IMR-90 (cell line): ENCODE results near the gene LRRC73. TPM values are rescaled to one million over a fixed set of nuclear protein-coding genes. Genes with fewer than 3 reads are reported as not detected.

Source experiments
- ATAC-seq: fragments of 200-7000 bp; cut with Tn5 transposase; 2 replicates; pipeline ENCODE4 v1.9.1; 2020; ENCODE audit warnings: low read depth, mild to moderate bottlenecking, moderate library complexity
- BruUV-seq: library from RNA; stranded (reverse); fragments of 400-500 nt; replicated peaks from 2 replicates; lab custom pipeline; 2021; lab: Mats Ljungman, UMichigan
- CTCF ChIA-PET: fragments of 300-600 bp; formaldehyde crosslinking; extraction: SDS; loops from one replicate; lab custom pipeline; 2021; ENCODE audit warnings: antibody characterized with exemption; lab: Yijun Ruan, JAX
- POLR2A ChIA-PET: fragments of 300-600 bp; sonication (Branson Sonifier 250); formaldehyde crosslinking; loops from one replicate; lab custom pipeline; 2022; ENCODE audit warnings: antibody characterized with exemption; ENCODE audit not compliant: unreplicated experiment; lab: Charles Lee
- DNase-seq: peaks from one replicate; pipeline ENCODE4 v3.0.0; 2013
- H2AFZ ChIP-seq: replicated peaks from 2 replicates; pipeline ENCODE3; 2013; ENCODE audit warnings: low read length, mild to moderate bottlenecking; ENCODE audit not compliant: poor library complexity
- H2AK5ac ChIP-seq: 2 replicates; pipeline ENCODE4 v1.6.1; 2013; ENCODE audit warnings: low read depth, low read length, inconsistent platforms
- H2AK9ac ChIP-seq: replicated peaks from 2 replicates; pipeline ENCODE3; 2013; ENCODE audit warnings: mild to moderate bottlenecking, low read depth, low read length, moderate library complexity; ENCODE audit not compliant: poor library complexity
- H2BK120ac ChIP-seq: 2 replicates; pipeline ENCODE4 v1.6.1; 2013; ENCODE audit warnings: low read depth, low read length, inconsistent platforms
- H2BK15ac ChIP-seq: 3 replicates; pipeline ENCODE4 v1.6.1; 2013; ENCODE audit warnings: low read depth, low read length, inconsistent platforms
- H2BK20ac ChIP-seq: 2 replicates; pipeline ENCODE4 v1.6.1; 2013; ENCODE audit warnings: low read depth, mild to moderate bottlenecking, inconsistent platforms, low read length, moderate library complexity
- H2BK5ac ChIP-seq: 2 replicates; pipeline ENCODE4 v1.6.1; 2013; ENCODE audit warnings: mild to moderate bottlenecking, low read depth, low read length, inconsistent platforms; ENCODE audit not compliant: poor library complexity, severe bottlenecking
- H3K14ac ChIP-seq: replicated peaks from 2 replicates; pipeline ENCODE4 v1.6.1; 2013; ENCODE audit warnings: low read depth, low read length, inconsistent platforms
- H3K18ac ChIP-seq: 2 replicates; pipeline ENCODE4 v1.6.1; 2013; ENCODE audit warnings: low read depth, low read length, control low read depth
- H3K23ac ChIP-seq: 2 replicates; pipeline ENCODE4 v1.6.1; 2013; ENCODE audit warnings: low read depth, low read length, inconsistent platforms
- H3K27ac ChIP-seq: 2 replicates; pipeline ENCODE4 v1.5.1; 2013; ENCODE audit warnings: mild to moderate bottlenecking, control low read depth, low read length; ENCODE audit not compliant: insufficient read depth
- H3K27me3 ChIP-seq: 2 replicates; pipeline ENCODE4 v1.6.1; 2013; ENCODE audit warnings: low read length; ENCODE audit not compliant: control insufficient read depth, insufficient read depth
- H3K36me3 ChIP-seq: 2 replicates; pipeline ENCODE4 v1.6.1; 2013; ENCODE audit warnings: low read length, mixed read lengths; ENCODE audit not compliant: control insufficient read depth, insufficient read depth
- H3K4ac ChIP-seq: 2 replicates; pipeline ENCODE4 v1.6.1; 2013; ENCODE audit warnings: low read depth, low read length, inconsistent platforms
- H3K4me1 ChIP-seq: 2 replicates; pipeline ENCODE4 v1.6.1; 2013; ENCODE audit warnings: low read length, mixed read lengths; ENCODE audit not compliant: control insufficient read depth, insufficient read depth
- H3K4me2 ChIP-seq: 2 replicates; pipeline ENCODE4 v1.6.1; 2013; ENCODE audit warnings: low read depth, mild to moderate bottlenecking, control low read depth, low read length, moderate library complexity
- H3K4me3 ChIP-seq: 2 replicates; pipeline ENCODE4 v1.5.1; 2013; ENCODE audit warnings: low read depth, mild to moderate bottlenecking, control low read depth, low read length, moderate library complexity; ENCODE audit not compliant: insufficient read depth
- H3K56ac ChIP-seq: 2 replicates; pipeline ENCODE4 v1.6.1; 2013; ENCODE audit warnings: low read length, inconsistent platforms; ENCODE audit not compliant: insufficient read depth; ENCODE audit errors: extremely low read depth
- H3K79me1 ChIP-seq, 2 experiments: 2 replicates each; pipeline ENCODE4 v1.6.1; 2013; ENCODE audit warnings: low read length in 2 of 2, inconsistent platforms in 1 of 2, low read depth in 1 of 2
- H3K9ac ChIP-seq: 2 replicates; pipeline ENCODE4 v1.6.1; 2013; ENCODE audit warnings: low read depth, low read length, control low read depth
- H3K9me1 ChIP-seq: 2 replicates; pipeline ENCODE4 v1.6.1; 2013; ENCODE audit warnings: low read length, inconsistent platforms; ENCODE audit not compliant: insufficient read depth
- H3K9me3 ChIP-seq: 2 replicates; pipeline ENCODE4 v1.6.1; 2013; ENCODE audit warnings: low read length; ENCODE audit not compliant: control insufficient read depth, insufficient read depth
- H4K20me1 ChIP-seq: 2 replicates; pipeline ENCODE4 v1.6.1; 2013; ENCODE audit warnings: low read length, inconsistent platforms; ENCODE audit not compliant: insufficient read depth
- H4K5ac ChIP-seq: 2 replicates; pipeline ENCODE4 v1.6.1; 2013; ENCODE audit warnings: mild to moderate bottlenecking, low read depth, low read length, control low read depth
- H4K8ac ChIP-seq, 2 experiments: 2 replicates each; pipeline ENCODE4 v1.6.1; 2013; ENCODE audit warnings: low read depth in 2 of 2, low read length in 2 of 2, control low read depth in 1 of 2, inconsistent platforms in 1 of 2
- H4K91ac ChIP-seq: 2 replicates; pipeline ENCODE4 v1.6.1; 2013; ENCODE audit warnings: low read depth, low read length, inconsistent platforms; ENCODE audit not compliant: insufficient read depth
- BHLHE40 ChIP-seq: fragments of 150-350 bp; IDR thresholded peaks from 2 replicates; pipeline ENCODE4 v1.6.1; 2016; ENCODE audit warnings: mild to moderate bottlenecking, low read depth, low read length
- CEBPB ChIP-seq: IDR thresholded peaks from 2 replicates; pipeline ENCODE4 v1.6.1; 2012; ENCODE audit warnings: low read depth, low read length, improper control_type of control experiment
- CHD1 ChIP-seq: IDR thresholded peaks from 2 replicates; pipeline ENCODE4 v1.6.1; 2012; ENCODE audit warnings: low read depth, low read length, improper control_type of control experiment
- MAFK ChIP-seq: IDR thresholded peaks from 2 replicates; pipeline ENCODE4 v1.6.1; 2012; ENCODE audit warnings: low read depth, low read length, improper control_type of control experiment
- MAZ ChIP-seq: IDR thresholded peaks from 2 replicates; pipeline ENCODE4 v1.6.1; 2012; ENCODE audit warnings: low read depth, mild to moderate bottlenecking, low read length, improper control_type of control experiment, moderate library complexity, borderline replicate concordance
- MXI1 ChIP-seq: IDR thresholded peaks from 2 replicates; pipeline ENCODE4 v1.6.1; 2012; ENCODE audit warnings: low read depth, mild to moderate bottlenecking, low read length, moderate library complexity, borderline replicate concordance
- NFE2L2 ChIP-seq: fragments of 150-350 bp; IDR thresholded peaks from 2 replicates; pipeline ENCODE4 v1.6.1; 2016; ENCODE audit warnings: low read depth, mild to moderate bottlenecking, low read length
- POLR2A ChIP-seq: IDR thresholded peaks from 2 replicates; pipeline ENCODE4 v1.6.1; 2012; ENCODE audit warnings: mild to moderate bottlenecking, low read depth, low read length
- RCOR1 ChIP-seq: IDR thresholded peaks from 2 replicates; pipeline ENCODE4 v1.6.1; 2012; ENCODE audit warnings: mild to moderate bottlenecking, low read length, improper control_type of control experiment; ENCODE audit not compliant: insufficient replicate concordance
- RFX5 ChIP-seq: IDR thresholded peaks from 2 replicates; pipeline ENCODE4 v1.8.0; 2012; ENCODE audit warnings: low read depth, mild to moderate bottlenecking, low read length, moderate library complexity
- WGBS, 2 experiments: methylation state at CpG; one replicate each; pipeline versions ENCODE4 v1.1.5 to v1.1.7; 2013; ENCODE audit warnings: missing lambda C conversion rate in 2 of 2; ENCODE audit not compliant: insufficient read length in 1 of 2; ENCODE audit errors: extremely low coverage in 2 of 2; 5-methylcytosine and 5-hydroxymethylcytosine counted together
- dilution Hi-C: fragments of 300-500 bp; cut with HindIII; formaldehyde crosslinking; loops from one replicate; pipeline ENCODE4 v1.14.3; 2018; ENCODE audit warnings: low sequenced_read_pairs; ENCODE audit not compliant: unreplicated experiment
- in situ Hi-C: fragments of 300-500 bp; cut with MboI; formaldehyde crosslinking; loops from 3 replicates; pipeline ENCODE4 v1.14.3; 2019; ENCODE audit warnings: low sequenced_read_pairs, inconsistent platforms, mixed read lengths
- intact Hi-C: fragments of 100-400 bp; cut with micrococcal nuclease; formaldehyde crosslinking; loops from 2 replicates; pipeline ENCODE4 v1.10.0; 2022
- polyA plus RNA-seq, 3 experiments: library from polyadenylated mRNA; depleted of rRNA; stranded (reverse); fragments of >200 nt; gene quantifications; 2 replicates each; pipeline ENCODE4 v1.2.3, GENCODE V29; 2012; ENCODE audit warnings: low replicate concordance in 1 of 3
- total RNA-seq: library from RNA; depleted of rRNA; stranded (reverse); fragments of >200 nt; gene quantifications from 2 replicates; pipeline ENCODE4 v1.2.3, GENCODE V29; 2012
- TF ChIP-seq, protein P1 (sequence below): fragments of 150-350 bp; IDR thresholded peaks from 2 replicates; pipeline ENCODE4 v1.6.1; 2016; ENCODE audit warnings: low read depth, mild to moderate bottlenecking, low read length, moderate library complexity, borderline replicate concordance

Gene LRRC73
- total and polyA plus RNA-seq, 2 of the 4 experiments (the other 2 are of a cell fraction) = under 0.01 to 0.31 TPM

DNA sequence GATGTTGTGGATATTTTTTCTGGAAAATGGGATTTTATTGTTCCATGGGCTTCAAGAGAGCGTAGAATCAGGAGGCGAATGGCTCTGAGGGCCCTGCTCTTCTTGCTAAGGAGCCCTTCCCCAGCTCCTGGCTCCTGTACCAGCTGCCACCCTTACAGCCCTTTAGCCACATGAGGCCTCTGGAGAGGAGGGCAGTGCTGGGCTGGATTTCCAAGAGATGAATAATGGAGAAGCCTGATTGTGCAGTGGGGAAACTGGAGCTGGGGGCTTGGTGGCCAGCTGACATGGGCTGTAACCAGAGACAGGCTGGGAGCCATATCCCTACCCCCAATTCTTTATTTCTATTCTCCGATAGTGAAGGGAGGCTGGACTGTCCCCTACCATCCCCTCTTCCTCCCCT, 9.2 kb downstream of the LRRC73 start:
- H3K56ac ChIP-seq = no peak overlapping the region
- H2BK120ac ChIP-seq = no peak overlapping the region
- no peaks in the 10 kb centered on the region for H3K9me3 ChIP-seq
- no peak overlapping the region for H3K4ac ChIP-seq
- POLR2A ChIA-PET = no interaction called here
- no peak overlapping the region for H3K27ac ChIP-seq
- no peak overlapping the region for H3K18ac ChIP-seq
- no peak overlapping the region for H2AFZ ChIP-seq
- no peak overlapping the region for H4K91ac ChIP-seq
- peaks cover 1% of the 10 kb centered on the region for H3K9me1 ChIP-seq
- H4K20me1 ChIP-seq = 0 out of 2 replicates have a peak, but pooled peaks cover 5% of the 10 kb centered on the region
- peaks cover 15% of the 10 kb centered on the region for H3K4me1 ChIP-seq
- no peak overlapping the region for H3K4me3 ChIP-seq
- CTCF ChIA-PET = no interaction called here
- peaks cover 14 to 18% of the 10 kb centered on the region in 2 experiments for H3K79me1 ChIP-seq
- no peak overlapping the region for H2BK20ac ChIP-seq
- no peak overlapping the region for H3K4me2 ChIP-seq
- no peak overlapping the region for H4K8ac ChIP-seq
- dilution Hi-C loops (no loop called here), intact Hi-C loops (no loop called here), in situ Hi-C loops (no loop called here)
- no peak overlapping the region for H2BK15ac ChIP-seq
- no peak overlapping the region for H3K9ac ChIP-seq
- ATAC-seq = no peak
- TF ChIP-seq MAFK (no peak), POLR2A (no peak), MXI1 (no peak), RCOR1 (no peak), BHLHE40 (no peak), CHD1 (no peak), NFE2L2 (no peak), CEBPB (no peak), RFX5 (no peak), MAZ (no peak)
- TF ChIP-seq, protein P1, sequence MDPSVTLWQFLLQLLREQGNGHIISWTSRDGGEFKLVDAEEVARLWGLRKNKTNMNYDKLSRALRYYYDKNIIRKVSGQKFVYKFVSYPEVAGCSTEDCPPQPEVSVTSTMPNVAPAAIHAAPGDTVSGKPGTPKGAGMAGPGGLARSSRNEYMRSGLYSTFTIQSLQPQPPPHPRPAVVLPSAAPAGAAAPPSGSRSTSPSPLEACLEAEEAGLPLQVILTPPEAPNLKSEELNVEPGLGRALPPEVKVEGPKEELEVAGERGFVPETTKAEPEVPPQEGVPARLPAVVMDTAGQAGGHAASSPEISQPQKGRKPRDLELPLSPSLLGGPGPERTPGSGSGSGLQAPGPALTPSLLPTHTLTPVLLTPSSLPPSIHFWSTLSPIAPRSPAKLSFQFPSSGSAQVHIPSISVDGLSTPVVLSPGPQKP = no peak
- H2BK5ac ChIP-seq = no peak overlapping the region
- H2AK5ac ChIP-seq = no peak overlapping the region
- no peak overlapping the region for H4K5ac ChIP-seq
- no peak overlapping the region for H2AK9ac ChIP-seq
- H3K36me3 ChIP-seq = peaks cover 64% of the 10 kb centered on the region
- no CpG with 5 or more reads among the region's 3 CpGs for WGBS, 2 experiments
- DNase-seq = no peak
- BruUV-seq = no TSS peak
- H3K27me3 ChIP-seq = no peaks in the 10 kb centered on the region
- H3K14ac ChIP-seq = no peak overlapping the region
- no peak overlapping the region for H3K23ac ChIP-seq
